Muscle of back (tissue), 11 donors: ENCODE data around the gene TYW1. TPM values are rescaled to one million over a fixed set of nuclear protein-coding genes. Genes with fewer than 3 reads are reported as not detected.
A peak's percentile ranks its signal among the peaks of the same experiment; 100 is the strongest.
"Not testable (repeated sequence)": the region's sequence is repeated elsewhere in the genome, so short reads cannot be mapped to it uniquely, and the experiment has no call there.

Experiments used
- DNase-seq, 3 donors: peaks; one replicate each; pipeline versions ENCODE4 v3.0.0 to v3.0.0-alpha.2; 2013
- polyA plus RNA-seq, 10 donors: library from polyadenylated mRNA; unstranded; fragments of 120-200 nt; gene quantifications; one replicate each; pipeline ENCODE4 v1.2.1, GENCODE V29; 2013; ENCODE audit not compliant: insufficient read length in 10 of 10

Gene TYW1
- polyA plus RNA-seq, 10 donors: 12.2 to 17.5 (median 15.3) TPM

DNA sequence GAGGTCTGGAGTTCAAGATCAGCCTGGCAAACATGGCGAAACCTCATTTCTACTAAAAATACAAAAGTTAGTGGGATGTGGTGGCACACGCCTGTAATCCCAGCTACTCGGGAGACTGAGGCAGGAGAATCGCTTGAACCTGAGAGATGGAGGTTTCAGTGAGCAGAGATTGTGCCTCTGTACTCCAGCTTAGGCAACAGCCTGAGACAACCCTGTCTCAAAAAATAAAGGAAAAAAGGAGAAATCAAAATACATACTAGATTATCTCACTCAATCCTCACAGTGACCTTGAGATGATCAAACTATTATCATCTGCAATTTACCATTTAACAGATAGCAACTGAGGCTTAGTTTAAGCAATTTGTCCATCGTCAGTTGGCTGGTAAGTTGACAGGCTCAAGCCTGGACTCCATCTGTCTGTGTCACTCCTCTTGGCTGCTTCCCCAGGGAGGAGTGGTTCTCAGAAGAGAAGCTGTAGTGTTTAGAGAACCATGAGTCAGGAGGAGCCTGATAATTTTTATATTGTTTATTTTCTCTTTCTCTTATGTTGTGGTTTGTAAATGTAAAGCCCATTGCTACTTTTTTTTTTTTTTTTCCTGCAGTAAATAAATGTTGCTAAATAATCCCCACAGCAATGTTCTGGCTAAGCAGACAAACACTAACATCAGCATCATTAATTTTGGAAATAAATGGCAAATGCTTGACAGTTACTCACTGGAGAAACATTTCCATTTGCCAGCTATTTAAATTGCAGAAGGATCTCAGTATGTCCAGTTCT lies 46.3 kb downstream of the TYW1 start:
- DNase-seq: peak; percentile 40 to 65 (median 49)

DNA sequence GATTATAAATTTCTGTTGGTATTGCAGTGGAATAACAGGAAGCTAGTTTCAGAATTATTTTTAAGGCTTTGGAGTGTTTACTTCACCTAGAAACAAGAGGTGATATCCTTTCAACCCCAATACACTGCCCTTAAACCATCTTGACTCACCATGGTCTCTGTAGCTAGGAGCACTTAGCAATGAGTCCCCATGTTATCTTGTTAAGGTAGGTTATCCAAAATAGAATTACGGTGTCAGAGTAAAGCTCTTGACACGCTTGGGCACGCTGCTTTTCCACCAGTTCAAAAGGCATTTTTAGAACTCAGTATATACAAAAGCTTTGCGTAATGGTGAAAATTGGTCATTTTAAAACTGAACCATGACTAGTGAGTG lies 46.9 kb downstream of the TYW1 start:
- DNase-seq: not testable (repeated sequence)

DNA sequence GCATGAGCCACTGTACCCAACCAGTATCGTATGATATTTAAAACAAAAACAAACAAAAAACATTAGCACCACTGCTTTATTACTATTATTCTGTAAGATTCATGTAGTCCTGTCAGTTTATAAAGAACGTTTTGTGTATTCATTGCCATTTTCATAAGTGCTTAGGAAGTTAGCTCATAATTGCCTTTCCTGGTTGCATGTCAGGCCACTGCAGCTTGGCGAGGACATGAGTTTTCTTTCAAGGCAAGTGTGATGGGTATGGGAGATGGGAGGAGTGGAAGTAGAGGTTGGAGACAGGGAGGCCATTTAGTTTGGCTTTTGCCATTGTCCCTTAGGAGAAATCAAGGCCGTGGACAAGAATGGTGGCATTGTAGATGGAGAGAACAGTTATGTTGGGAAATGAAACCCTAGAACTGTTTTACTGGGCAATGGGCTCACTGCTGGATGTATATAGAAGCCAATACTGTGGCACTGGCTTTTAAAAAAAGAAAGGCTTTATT lies 48.9 kb downstream of the TYW1 start:
- no peak for DNase-seq

DNA sequence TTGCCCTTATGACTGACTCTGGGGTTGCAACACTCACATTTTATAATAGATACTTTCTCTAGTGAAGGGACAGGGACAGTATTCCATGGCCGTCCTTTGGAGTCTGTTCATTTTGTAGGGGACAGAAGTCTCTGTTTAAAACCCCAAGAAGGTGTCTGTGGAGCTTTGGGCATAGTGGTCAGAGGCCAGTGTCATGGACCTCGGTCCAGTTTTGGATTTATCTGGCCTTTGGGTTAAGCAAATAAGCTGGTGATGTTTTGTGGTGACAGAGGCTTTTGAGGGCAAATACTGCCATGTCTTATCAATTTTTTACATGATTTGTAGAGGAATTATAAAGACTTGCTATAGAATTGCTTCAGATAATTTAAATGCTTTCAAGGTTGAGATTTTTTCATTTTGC lies 50.2 kb downstream of the TYW1 start:
- not testable (repeated sequence) for DNase-seq

DNA sequence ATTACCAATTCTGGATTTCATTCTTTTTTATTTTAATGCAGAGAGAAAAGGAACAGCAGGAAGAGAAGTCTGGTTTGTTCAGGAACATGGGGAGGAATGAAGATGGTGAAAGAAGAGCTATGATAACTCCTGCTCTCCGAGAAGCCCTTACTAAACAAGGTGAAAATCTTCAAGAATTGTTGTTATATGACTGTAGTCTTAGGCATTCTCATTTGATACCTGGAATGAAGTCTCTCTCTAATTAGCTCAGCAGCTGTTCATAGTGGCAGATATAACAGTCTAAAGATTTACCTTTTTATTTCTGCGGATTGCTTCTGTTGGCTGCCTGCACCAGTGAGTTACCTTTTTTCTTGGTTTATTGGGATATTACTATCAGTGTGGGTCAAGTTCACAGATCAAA lies 53.3 kb downstream of the TYW1 start:
- DNase-seq: not testable (repeated sequence)

DNA sequence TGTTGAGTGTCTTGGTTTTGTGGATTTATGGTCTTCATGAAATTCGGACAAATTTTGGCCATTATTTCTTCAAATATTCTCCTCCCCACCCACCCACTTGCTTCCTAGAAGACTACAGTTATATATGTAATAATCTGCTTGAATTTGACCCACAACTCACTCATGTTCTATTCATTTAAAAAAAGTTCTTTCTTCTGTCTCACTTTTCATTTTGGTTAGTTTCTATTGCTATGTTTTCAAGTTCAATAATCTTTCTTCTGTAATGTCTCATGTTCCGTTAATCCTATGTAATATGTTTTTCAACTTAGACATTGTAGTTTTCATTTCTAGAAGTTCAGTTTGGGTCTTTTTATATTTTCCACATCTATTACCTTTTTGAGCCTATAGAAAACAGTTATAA lies 55.5 kb downstream of the TYW1 start:
- DNase-seq: not testable (repeated sequence)

DNA sequence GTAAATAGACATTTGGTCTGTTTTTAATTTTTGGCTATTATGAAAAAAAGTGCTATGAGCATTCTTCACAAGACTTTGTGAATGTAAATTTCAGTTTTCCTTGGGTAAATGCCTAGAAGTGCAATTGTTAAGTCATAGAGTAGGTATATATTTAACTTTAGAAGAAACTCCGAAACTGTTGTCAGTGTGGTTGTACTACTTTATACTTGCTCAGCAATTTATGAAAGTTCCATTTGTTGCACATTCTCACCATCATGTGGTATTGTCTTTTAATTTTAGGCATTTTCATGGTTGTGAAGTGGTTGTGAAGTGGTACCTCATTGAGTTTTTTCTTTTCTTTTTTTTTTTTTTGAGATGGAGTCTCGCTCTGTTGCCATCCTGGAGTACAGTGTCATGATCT lies 60.0 kb downstream of the TYW1 start:
- no peak for DNase-seq

DNA sequence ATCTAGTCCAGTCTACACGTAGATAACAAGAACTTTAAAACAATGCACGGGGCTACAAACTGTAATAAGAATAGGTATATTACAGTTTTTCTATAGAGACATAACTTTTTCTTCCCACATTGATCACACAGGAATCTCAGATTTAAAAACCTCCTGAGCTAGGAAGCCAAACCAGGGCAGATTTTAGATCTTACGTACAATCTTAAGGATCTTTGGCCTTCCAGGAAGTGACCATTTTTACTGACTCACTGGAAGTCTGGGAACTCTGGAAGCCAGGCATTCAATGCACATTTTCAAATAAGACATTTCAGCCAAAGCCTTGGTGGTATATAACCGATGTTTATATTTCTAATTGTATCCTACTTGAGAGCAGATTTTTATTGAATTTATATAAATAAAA lies 64.7 kb downstream of the TYW1 start:
- DNase-seq: not testable (repeated sequence)

DNA sequence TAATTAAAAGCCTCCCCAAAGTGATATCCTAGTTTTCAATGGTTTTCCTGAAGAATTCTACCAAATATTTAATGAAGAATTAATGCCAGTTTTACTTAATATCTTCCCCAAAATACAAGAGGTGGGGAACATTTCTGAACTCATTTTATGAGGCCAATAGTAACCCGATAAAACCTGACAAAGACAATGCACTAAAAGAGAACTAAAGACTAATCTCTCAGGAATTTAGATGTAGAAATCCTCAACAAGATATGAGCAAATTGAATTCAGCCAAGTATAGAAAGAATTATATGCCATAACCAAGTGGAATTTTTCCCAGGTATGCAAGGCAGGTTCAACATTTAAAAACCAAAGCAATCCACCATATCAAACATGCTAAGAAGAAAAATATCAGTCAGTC lies 66.2 kb downstream of the TYW1 start:
- not testable (repeated sequence) for DNase-seq

DNA sequence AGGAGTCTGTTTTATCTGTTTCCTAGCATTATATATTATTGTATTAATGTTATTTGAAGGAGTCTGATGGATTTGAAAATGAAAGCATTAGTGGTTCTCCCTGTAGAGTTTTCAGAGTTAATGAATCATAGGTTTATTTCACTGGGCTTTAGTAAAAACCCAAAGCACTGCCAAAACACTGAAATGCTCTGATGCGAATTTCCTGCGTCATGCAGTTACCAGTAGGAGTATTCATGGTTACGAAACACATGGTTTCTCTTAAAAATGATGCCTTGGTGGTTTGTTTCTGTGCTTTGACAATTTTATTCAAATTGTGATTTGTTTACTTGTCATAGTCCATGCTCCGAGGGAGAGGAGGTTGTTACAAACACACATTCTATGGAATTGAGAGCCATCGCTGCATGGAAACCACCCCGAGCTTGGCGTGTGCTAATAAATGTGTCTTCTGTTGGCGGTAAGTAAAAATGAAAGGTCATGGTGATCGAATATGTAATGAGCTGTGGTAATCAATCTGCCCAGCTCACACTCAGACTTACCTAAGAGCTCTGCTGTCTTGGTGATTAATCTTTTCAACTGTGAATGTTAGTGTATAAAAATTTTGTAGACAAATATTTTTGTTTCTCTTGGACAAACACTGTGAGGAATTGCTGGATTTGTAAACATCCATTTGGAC lies 70.5 kb downstream of the TYW1 start:
- DNase-seq: peak; percentile 38 to 67 (median 55)

DNA sequence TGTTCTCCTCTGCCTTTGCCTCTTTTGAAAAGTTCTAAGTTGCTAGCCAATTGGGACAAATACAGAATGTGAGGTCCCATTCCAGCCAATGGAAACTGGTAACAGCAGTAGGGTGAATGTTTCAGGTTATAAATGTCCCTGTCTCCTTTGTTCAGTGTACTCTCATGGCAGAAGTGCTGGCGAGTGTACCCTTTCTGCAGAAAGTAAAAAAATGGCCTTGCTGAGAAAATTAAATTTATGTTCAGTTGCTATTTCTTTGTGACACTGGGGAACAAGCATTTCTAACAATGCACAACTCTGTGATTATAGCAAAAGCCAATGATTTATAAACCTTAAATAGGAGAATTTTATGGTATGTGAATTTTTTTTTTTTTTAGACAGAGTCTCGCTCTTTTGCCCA lies 79.5 kb downstream of the TYW1 start:
- not testable (repeated sequence) for DNase-seq

DNA sequence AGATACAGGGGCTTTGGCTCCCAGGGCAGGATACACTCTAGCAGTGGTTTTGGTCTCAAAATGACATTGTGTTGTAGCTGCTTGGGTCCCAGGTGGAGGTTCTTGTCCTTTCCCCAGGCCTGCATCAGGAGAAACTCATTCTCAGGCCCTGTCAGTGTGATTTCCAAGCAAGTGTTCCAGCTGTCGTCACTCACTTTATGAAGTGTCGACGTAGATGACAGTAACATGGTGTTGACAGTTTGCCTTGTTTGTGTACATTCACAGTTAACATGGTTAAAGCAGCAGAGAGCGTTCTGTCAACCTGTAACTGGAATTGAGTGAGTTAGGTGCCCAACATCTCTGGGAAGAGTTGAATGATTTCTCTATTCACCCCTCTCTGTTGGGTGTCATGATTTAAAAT lies 86.2 kb downstream of the TYW1 start:
- DNase-seq: not testable (repeated sequence)

DNA sequence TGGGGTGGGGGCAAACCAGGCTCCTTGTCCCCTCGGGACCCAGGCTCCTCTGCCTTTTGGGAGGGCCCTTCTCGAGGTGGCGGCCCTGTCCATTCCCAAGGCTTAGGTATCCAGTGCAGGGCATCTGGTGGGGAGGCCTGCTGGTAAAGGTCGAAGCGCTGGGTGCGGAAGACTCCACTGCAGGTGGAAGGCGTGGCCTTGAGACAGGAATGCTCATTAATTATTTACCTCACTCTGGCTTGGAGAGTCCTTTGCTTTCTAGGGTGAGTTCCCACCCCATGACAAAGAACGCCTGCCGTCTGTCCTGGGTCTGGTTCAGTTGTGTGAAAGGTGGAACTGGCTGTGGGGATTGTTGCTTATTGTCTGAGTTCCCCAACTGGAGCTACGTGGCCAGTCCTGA lies 92.6 kb downstream of the TYW1 start:
- DNase-seq: not testable (repeated sequence)

DNA sequence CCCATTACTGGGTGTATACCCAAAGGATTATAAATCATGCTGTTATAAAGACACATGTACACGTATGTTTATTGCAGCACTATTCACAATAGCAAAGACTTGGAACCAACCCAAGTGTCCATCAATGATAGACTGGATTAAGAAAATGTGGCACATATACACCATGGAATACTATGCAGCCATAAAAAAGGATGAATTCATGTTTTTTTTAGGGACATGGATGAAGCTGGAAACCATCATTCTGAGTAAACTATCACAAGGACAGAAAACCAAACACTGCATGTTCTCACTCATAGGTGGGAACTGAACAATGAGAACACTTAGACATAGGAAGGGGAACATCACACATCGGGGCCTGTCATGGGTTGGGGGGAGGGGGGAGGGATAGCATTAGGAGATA lies 94.4 kb downstream of the TYW1 start:
- not testable (repeated sequence) for DNase-seq

DNA sequence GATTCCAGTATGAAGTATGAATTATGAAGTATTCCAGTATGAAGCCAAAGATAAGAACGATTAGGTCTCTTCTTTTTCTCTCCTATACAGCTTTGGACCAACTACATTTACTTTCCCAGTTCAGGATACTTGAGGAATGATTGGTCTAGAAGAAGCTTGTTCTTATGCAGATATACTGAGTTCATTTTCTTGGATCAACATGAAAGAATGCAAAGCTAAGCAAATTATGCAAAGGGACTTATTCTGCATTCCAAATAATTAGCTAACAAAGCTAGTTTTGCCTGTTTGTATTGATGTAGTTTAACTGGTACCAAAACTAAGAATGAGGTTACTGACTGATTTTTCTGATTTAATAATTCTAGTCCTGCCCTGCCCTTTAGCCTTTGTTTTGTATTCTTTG lies 101.4 kb downstream of the TYW1 start:
- not testable (repeated sequence) for DNase-seq

DNA sequence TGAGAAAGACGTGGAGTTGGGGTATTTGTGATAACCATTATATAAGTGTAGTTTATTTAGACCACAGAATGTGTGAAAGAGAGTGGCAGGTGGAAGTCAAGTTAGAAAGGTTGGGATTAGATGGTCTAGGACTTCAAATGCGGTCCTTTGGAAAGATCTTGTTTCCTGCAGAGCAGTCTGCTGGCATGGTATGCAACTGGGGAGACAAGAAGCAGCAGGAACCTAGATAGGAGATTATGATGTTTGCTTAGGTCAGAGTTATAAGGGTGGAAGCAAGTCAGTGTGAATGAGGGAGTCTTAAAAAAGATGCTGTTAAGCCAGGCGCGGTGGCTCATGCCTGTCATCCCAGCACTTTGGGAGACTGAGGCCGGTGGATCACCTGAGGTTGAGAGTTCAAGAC lies 102.8 kb downstream of the TYW1 start:
- DNase-seq: not testable (repeated sequence)

DNA sequence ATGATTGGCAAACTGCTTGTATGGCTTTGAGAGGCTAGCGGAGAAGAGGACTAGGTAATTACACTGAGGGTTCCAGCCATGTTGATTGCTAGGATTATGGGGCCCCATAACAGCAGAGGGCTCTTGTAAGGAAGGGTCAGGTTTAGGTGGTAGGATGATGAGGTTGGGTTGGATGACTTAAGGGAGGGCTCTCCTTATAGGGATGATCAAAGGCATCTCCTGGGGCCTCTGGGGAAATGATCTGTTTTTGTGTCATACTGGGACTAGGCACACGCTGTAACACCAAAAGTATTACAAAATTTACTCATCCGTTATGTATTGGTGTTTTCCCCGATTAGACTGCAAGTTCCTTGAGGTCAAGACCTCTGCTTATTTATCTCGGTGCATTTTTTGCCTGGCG lies 103.4 kb downstream of the TYW1 start:
- not testable (repeated sequence) for DNase-seq

DNA sequence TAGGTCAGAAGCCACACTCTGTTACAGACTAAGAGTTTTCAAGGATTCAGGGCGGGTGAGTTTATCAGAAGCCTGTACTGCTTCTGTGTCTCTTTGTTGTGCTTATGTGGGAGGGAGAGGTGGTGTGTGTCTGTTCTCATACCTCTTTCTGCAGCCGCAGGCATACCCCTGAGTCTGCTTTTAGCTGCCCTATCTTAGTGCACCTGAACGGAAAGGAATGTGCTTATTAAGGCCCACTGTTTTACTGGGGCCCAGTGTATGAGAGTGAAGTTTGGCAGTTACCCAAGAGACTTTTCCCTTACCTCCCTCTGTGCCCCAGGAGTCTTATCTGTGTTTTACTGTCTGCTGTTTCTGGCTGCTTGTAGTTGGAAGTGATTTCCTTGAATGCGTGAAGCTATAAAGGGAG lies 104.3 kb downstream of the TYW1 start:
- DNase-seq: peak in 1 of 3 donors; percentile 3

DNA sequence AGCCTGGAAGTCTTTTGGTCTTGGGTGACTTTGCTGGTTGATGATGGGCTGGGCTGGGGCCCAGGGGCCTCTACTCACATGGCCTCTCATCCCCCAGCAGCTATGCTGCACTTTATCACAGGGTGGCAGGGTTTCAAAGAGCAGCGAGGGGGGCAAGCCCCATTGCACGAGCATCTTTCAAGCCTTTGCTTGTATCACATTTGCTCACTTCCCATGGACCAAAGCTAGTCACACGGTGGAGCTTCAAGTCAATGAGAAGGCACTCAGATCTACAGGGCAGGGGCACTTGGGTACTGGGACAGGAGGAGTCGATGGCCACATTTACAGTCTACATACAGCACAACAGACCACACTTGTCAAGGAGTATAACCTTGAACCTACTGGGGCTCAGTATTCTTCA lies 108.3 kb downstream of the TYW1 start:
- DNase-seq: not testable (repeated sequence)

DNA sequence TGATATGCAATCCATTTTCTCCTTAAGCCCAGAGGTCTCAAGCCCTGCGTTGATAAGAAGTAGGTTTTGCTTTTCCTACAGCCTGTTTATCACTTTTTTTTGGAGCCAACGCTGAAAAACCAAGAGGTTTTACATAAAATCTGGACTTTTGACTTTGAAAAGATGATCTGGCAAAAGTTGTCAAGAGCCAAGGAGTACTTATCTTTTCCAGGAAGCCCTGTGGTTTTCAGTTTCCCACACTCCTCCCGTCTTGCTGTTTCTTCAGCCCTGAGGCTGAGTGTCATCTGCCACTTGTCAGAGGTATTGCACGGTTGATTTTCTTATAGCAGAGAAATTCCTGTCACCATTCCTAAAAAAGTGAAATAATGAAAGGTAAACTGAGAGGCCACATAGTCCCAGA lies 108.7 kb downstream of the TYW1 start:
- DNase-seq: no peak

DNA sequence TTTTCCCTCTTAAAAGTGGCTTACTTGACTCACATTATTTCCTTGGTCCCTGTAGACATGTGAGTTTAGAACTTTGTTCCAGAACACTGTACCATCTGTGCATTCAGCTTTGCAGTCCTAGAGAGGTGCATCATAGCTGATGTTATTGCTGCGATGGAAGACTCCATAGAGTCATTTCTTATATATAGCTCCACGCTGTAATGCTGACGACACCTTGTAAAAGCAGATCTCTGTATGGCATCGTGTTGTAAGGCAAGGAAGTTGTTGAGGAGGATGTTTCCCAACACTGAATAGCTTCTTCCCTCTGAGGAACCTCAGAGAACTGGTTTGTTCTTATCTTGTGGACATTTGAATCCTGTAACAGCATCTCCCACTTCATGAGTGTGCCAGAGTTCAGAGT lies 109.6 kb downstream of the TYW1 start:
- DNase-seq: not testable (repeated sequence)

DNA sequence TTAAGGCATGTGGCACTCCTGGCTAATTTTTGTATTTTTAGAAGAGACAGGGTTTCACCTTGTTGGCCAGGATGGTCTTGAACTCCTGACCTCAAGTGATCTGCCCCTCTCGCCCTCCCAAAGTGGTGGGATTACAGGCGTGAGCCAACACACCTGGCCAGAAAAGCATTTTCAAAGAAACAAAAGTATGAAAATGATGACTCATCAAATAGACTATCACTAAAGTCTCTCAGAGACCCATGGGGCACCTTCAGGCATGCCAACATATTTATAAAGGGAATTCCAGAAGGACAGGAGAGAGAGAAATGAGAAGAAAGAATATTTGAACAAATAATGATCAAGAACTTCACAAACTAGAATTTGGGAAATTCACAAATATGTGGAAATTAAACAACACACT lies 114.7 kb downstream of the TYW1 start:
- not testable (repeated sequence) for DNase-seq
